ENCODE measurements around the gene KRT80.

KRT80 gene

GRCh38 chr12:52227606-52228166 lies 35.9 kb upstream of the KRT80 start:
- DNase-seq (ENCODE audit: low read depth in 2 of 2), result no peak
- H3K4me3 ChIP-seq (replicated peaks in 1 of 2; ENCODE audit: low read depth in 2 of 2, low read length in 2 of 2), result no peak overlapping the region
- TF ChIP-seq, protein P1, sequence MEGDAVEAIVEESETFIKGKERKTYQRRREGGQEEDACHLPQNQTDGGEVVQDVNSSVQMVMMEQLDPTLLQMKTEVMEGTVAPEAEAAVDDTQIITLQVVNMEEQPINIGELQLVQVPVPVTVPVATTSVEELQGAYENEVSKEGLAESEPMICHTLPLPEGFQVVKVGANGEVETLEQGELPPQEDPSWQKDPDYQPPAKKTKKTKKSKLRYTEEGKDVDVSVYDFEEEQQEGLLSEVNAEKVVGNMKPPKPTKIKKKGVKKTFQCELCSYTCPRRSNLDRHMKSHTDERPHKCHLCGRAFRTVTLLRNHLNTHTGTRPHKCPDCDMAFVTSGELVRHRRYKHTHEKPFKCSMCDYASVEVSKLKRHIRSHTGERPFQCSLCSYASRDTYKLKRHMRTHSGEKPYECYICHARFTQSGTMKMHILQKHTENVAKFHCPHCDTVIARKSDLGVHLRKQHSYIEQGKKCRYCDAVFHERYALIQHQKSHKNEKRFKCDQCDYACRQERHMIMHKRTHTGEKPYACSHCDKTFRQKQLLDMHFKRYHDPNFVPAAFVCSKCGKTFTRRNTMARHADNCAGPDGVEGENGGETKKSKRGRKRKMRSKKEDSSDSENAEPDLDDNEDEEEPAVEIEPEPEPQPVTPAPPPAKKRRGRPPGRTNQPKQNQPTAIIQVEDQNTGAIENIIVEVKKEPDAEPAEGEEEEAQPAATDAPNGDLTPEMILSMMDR (IDR thresholded peaks at IDR 0.05; ENCODE audit: low read depth, low read length), result no peak

DNA sequence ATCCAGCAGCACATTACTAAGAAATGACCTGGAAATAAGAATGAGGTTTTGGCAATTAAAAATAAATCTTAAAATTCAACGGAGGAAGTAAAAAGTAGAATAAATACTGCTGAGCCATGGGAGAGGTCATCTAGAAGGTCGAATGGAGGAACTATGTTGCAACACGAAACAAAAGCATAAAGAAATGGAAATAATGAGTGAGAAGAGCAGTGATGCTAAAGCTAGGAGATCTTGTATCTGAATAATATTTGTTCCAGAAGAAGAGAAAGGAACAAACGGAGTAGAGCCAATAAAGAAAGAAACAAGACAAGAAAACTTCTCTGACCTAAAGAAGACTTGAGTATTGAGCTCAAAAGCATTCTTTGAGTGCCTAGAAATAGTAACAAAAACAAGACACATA lies 34.6 kb upstream of the KRT80 start:
- TF ChIP-seq, protein P1 (IDR thresholded peaks at IDR 0.05; ENCODE audit: low read depth, low read length), result no peak
- DNase-seq (ENCODE audit: low read depth in 2 of 2), result peak; percentile 39 to 68
- H3K4me3 ChIP-seq (replicated peaks in 1 of 2; ENCODE audit: low read depth in 2 of 2, low read length in 2 of 2), result no peak overlapping the region

GRCh38 chr12:52225752-52226151 lies 33.9 kb upstream of the KRT80 start:
- TF ChIP-seq, protein P1 (IDR thresholded peaks at IDR 0.05; ENCODE audit: low read depth, low read length), result no peak
- DNase-seq (ENCODE audit: low read depth in 2 of 2), result no peak
- H3K4me3 ChIP-seq (replicated peaks in 1 of 2; ENCODE audit: low read depth in 2 of 2, low read length in 2 of 2), result no peak overlapping the region

DNA sequence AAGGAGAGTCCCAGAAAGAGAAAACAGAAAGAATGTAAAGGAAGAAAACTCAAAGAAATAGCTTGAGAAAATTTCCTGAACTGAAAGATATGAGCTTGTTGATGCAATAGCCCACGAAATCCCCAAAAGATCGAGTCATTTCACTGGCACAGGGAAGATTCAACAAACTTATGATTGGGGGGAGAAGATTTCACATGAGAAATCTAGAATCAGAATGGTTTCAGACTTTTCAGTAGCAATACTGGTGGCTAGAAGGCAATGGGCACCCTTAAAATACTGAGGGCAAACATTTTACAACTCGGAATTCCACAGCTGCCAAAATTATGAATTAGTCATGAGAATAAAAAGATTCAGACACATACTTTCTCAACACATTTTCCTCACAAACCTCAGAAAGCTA lies 32.3 kb upstream of the KRT80 start:
- peak; percentile 63 to 91 for DNase-seq (ENCODE audit: low read depth in 2 of 2)
- no peak overlapping the region for H3K4me3 ChIP-seq (replicated peaks in 1 of 2; ENCODE audit: low read depth in 2 of 2, low read length in 2 of 2)
- TF ChIP-seq, protein P1 (IDR thresholded peaks at IDR 0.05; ENCODE audit: low read depth, low read length), result no peak

DNA sequence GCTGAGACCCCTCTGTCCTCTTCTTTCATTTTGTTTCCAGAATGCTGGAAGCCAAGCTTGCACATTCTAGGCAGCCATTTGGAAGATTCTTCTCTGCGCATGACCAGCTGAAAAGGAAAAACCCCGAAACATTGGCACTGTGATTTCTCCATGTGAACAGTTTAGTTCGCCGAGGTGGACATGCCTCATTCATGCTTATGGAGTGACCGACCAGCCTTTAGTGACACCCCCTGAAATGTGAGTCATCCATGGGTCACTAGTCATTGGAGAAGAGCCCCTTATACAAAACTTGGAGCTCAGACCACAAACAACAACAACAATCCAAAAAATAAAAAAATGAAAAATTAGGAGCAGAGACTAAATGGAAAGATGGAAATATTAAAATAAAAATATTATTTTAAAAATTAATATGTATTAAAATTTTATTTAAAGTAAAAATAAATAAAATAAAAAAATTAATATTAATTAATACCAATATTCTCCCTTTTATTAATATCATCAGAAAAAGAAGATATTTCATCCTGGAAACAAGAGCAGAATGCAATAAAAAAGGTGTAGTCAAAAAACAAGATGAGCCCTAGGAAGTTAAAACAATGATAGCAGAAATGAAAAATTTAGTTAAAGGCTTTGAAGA lies 31.7 kb upstream of the KRT80 start:
- DNase-seq (ENCODE audit: low read depth in 2 of 2), result peak in 1 of 2 donors; percentile 83
- no peak overlapping the region for H3K4me3 ChIP-seq (replicated peaks in 1 of 2; ENCODE audit: low read depth in 2 of 2, low read length in 2 of 2)
- TF ChIP-seq, protein P1 (IDR thresholded peaks at IDR 0.05; ENCODE audit: low read depth, low read length), result no peak

GRCh38 chr12:52222692-52223091 lies 30.9 kb upstream of the KRT80 start:
- TF ChIP-seq, protein P1 (IDR thresholded peaks at IDR 0.05; ENCODE audit: low read depth, low read length), result no peak
- no peak for DNase-seq (ENCODE audit: low read depth in 2 of 2)
- H3K4me3 ChIP-seq (replicated peaks in 1 of 2; ENCODE audit: low read depth in 2 of 2, low read length in 2 of 2), result no peak overlapping the region
